ENCODE data around the gene GALM. TPM values are rescaled to one million over a fixed set of nuclear protein-coding genes. Genes with fewer than 3 reads are reported as not detected.

The GALM gene
- total and polyA plus RNA-seq, 2 of the 8 experiments (the other 6 are each of a cell fraction or from before 2014, with no cell fraction given) = 9.9 to 13.1 TPM

- no peak overlapping the region for H2BK12ac ChIP-seq (ENCODE audit: low read depth, low read length)
- no peak overlapping the region for H4K91ac ChIP-seq (replicated peaks; ENCODE audit: insufficient read length, low read length)
- H3K56ac ChIP-seq (replicated peaks; ENCODE audit: insufficient read length, low read depth, low read length) = no peak overlapping the region
- no peak overlapping the region for H3K4me2 ChIP-seq (ENCODE audit: insufficient read depth in 1 of 2, low read depth in 2 of 2, low read length in 2 of 2)
- no peak overlapping the region for H3K14ac ChIP-seq (ENCODE audit: insufficient read length)
- no peaks in the 10 kb centered on the region; a peak in 1 of 7 replicates for H3K4me1 ChIP-seq (replicated peaks in 1 of 4; ENCODE audit: control insufficient read depth in 3 of 4, insufficient read depth in 4 of 4, low read length in 3 of 4)
- H3K36me3 ChIP-seq (ENCODE audit: control insufficient read depth in 2 of 4, insufficient read depth in 4 of 4, low read length in 3 of 4) = peaks cover 24 to 66% (median 49%) of the 10 kb centered on the region in 4 experiments
- no peak overlapping the region for H4K5ac ChIP-seq (ENCODE audit: insufficient read length, low read depth, low read length)
- no peak overlapping the region for H3K4me3 ChIP-seq (ENCODE audit: extremely low read depth in 1 of 4, insufficient read depth in 2 of 4, low read depth in 3 of 4, low read length in 4 of 4)
- 96% methylated on average over 10 of the region's 10 CpGs; no CpG with 5 or more reads in 1 of the 2 experiments for WGBS, 2 experiments (ENCODE audit: extremely low coverage in 1 of 2, insufficient coverage in 1 of 2, insufficient read length in 1 of 2, insufficient replicate concordance in 2 of 2, low coverage in 1 of 2, low lambda C conversion rate in 2 of 2, missing lambda C conversion rate in 1 of 2)
- no peak overlapping the region for H2BK20ac ChIP-seq (ENCODE audit: low read length)
- no peak overlapping the region for H3K18ac ChIP-seq (ENCODE audit: extremely low read depth, low read length)
- ChIA-PET POLR2A (ENCODE audit: partially characterized antibody) (interaction anchor here (0.6 to 24.3 kb wide), 34 partner anchors 5 to 457 kb away, joined by 3 to 486 read pairs (median 4); partner anchors contain the start of genes DHX57, GALM, HNRNPLL and MORN2), CTCF (ENCODE audit: partially characterized antibody) (interaction anchor here (0.6 to 2.8 kb wide), 9 partner anchors 10 to 427 kb away, joined by 3 to 25 read pairs (median 3); no protein-coding TSS in a partner anchor)
- no peaks in the 10 kb centered on the region for H3K23me2 ChIP-seq (ENCODE audit: low read depth, low read length)
- peaks cover 13 to 16% of the 10 kb centered on the region in 2 experiments for H4K20me1 ChIP-seq (replicated peaks in 1 of 2; ENCODE audit: control insufficient read depth in 1 of 2, insufficient read depth in 2 of 2, low read length in 2 of 2)
- no peaks in the 10 kb centered on the region for H3K79me1 ChIP-seq (ENCODE audit: low read depth, low read length)
- H3K27me3 ChIP-seq (replicated peaks in 1 of 4; ENCODE audit: control insufficient read depth in 3 of 4, extremely low read depth in 1 of 4, insufficient read depth in 3 of 4, low read length in 3 of 4) = no peaks in the 10 kb centered on the region
- no peak overlapping the region for H3K27ac ChIP-seq (ENCODE audit: low read depth, low read length)
- no peak for DNase-seq (ENCODE audit: low read depth in 1 of 2, low spot score in 2 of 2)
- H3K9ac ChIP-seq (replicated peaks in 1 of 4; ENCODE audit: extremely low read depth in 1 of 4, low read depth in 3 of 4, low read length in 3 of 4) = no peak overlapping the region
- FAIRE-seq = no peak
- no peak overlapping the region for H2AFZ ChIP-seq (ENCODE audit: low read length)
- H2AK5ac ChIP-seq (ENCODE audit: low read depth, low read length) = no peak overlapping the region
- H3K4ac ChIP-seq (replicated peaks; ENCODE audit: insufficient read length, low read depth, low read length) = no peak overlapping the region
- no peaks in the 10 kb centered on the region for H3K9me3 ChIP-seq (ENCODE audit: insufficient read depth in 2 of 2, low read depth in 1 of 2, low read length in 1 of 2)
- no peak overlapping the region for H2BK15ac ChIP-seq (ENCODE audit: low read length)
- H2BK5ac ChIP-seq (ENCODE audit: low read depth, low read length) = no peak overlapping the region
- no peak overlapping the region for H3K23ac ChIP-seq (ENCODE audit: insufficient read length)
- H2BK120ac ChIP-seq (replicated peaks; ENCODE audit: low read depth, low read length) = no peak overlapping the region
- H3K79me2 ChIP-seq (ENCODE audit: control insufficient read depth in 1 of 2, insufficient read depth in 2 of 2, low read length in 2 of 2) = peaks cover 0 to 40% of the 10 kb centered on the region in 2 experiments; a peak in 2 of 4 replicates
- TF ChIP-seq POLR2AphosphoS5 (IDR thresholded peaks at IDR 0.05; ENCODE audit: low read depth, low read length) (peak; percentile 66; the same call in 1 of the 2 replicates), POLR2A (IDR thresholded peaks at IDR 0.05; ENCODE audit: control extremely low read depth in 1 of 2, low read depth in 2 of 2, low read length in 2 of 2) (peak in 1 of 2 experiments; percentile 86; a peak in 2 of 3 replicates), KDM4A (IDR thresholded peaks at IDR 0.05; ENCODE audit: low read depth, low read length, severe bottlenecking) (no peak), MAFK (IDR thresholded peaks at IDR 0.05; ENCODE audit: low read depth, low read length) (peak; percentile 10; the same call in 1 of the 2 replicates)
- no peak overlapping the region for H4K8ac ChIP-seq (ENCODE audit: extremely low read depth, insufficient read depth, low read length)
Observed at GRCh38 chr2:38742797-38743559, 77.1 kb downstream of the GALM start.
